ENCODE measurements around the gene ECM1. TPM values are rescaled to one million over a fixed set of nuclear protein-coding genes. Genes with fewer than 3 reads are reported as not detected.

Gene ECM1
- total RNA-seq, 1 donor from 2014 or later = 0.60 TPM

- no peak for DNase-seq (ENCODE audit: low read depth)
Observed at GRCh38 chr1:150558761-150559655, 51.1 kb downstream of the ECM1 start.

- no peak for DNase-seq (ENCODE audit: low read depth)
Observed at GRCh38 chr1:150559656-150560010, 51.7 kb downstream of the ECM1 start.

- DNase-seq (ENCODE audit: low read depth) = no peak
Observed at GRCh38 chr1:150560011-150560438, 52.1 kb downstream of the ECM1 start.

- no peak for DNase-seq (ENCODE audit: low read depth)
Observed at GRCh38 chr1:150560576-150561253, 52.8 kb downstream of the ECM1 start.

- peak; percentile 98 for DNase-seq (ENCODE audit: low read depth)
Observed at GRCh38 chr1:150561254-150561973, 53.5 kb downstream of the ECM1 start.

- peak; percentile 90 for DNase-seq (ENCODE audit: low read depth)
Observed at GRCh38 chr1:150561974-150562445, 54.1 kb downstream of the ECM1 start.

- no peak for DNase-seq (ENCODE audit: low read depth)
Observed at GRCh38 chr1:150562446-150563339, 54.8 kb downstream of the ECM1 start.

Other genes with a start within 250 kb of the ECM1 start
- gene APH1A, start 239.1 kb upstream of the ECM1 start, total RNA-seq = 70.0 and 126 TPM in 2 replicates
- 1.9 and 2.1 TPM in 2 replicates for gene C1orf54, start 235.3 kb upstream of the ECM1 start, total RNA-seq
- 2.4 and 3.6 TPM in 2 replicates for gene CIART, start 225.6 kb upstream of the ECM1 start, total RNA-seq
- gene MRPS21, start 214.2 kb upstream of the ECM1 start, total RNA-seq = 50.2 and 67.0 TPM in 2 replicates
- 21.7 and 34.3 TPM in 2 replicates for gene PRPF3, start 186.6 kb upstream of the ECM1 start, total RNA-seq
- gene RPRD2, start 144.0 kb upstream of the ECM1 start, total RNA-seq = 7.8 and 19.4 TPM in 2 replicates
- gene TARS2, start 20.7 kb upstream of the ECM1 start, total RNA-seq = 16.0 and 20.5 TPM in 2 replicates
- not detected in 2 replicates for gene FALEC, start 7.6 kb downstream of the ECM1 start, total RNA-seq
- 1.4 and 7.4 TPM in 2 replicates for gene ADAMTSL4, start 41.3 kb downstream of the ECM1 start, total RNA-seq
- gene MCL1, start 71.5 kb downstream of the ECM1 start, total RNA-seq = 250 and 364 TPM in 2 replicates
- gene ENSA, start 121.5 kb downstream of the ECM1 start, total RNA-seq = 109 and 232 TPM in 2 replicates
- 13.4 and 28.2 TPM in 2 replicates for gene GOLPH3L, start 189.0 kb downstream of the ECM1 start, total RNA-seq
- not detected in 2 replicates for gene HORMAD1, start 212.8 kb downstream of the ECM1 start, total RNA-seq

Data from renal cortical epithelial cell (primary cell).